Fibroblast of gingiva (primary cell): ENCODE measurements around the gene SFXN5.
"Not testable (repeated sequence)": the region's sequence is repeated elsewhere in the genome, so short reads cannot be mapped to it uniquely, and the experiment has no call there.

ENCODE experiments used
- DNase-seq: peaks from one replicate; pipeline ENCODE4 v3.0.0-alpha.2; 2011; ENCODE audit warnings: low read depth

The SFXN5 gene

DNA sequence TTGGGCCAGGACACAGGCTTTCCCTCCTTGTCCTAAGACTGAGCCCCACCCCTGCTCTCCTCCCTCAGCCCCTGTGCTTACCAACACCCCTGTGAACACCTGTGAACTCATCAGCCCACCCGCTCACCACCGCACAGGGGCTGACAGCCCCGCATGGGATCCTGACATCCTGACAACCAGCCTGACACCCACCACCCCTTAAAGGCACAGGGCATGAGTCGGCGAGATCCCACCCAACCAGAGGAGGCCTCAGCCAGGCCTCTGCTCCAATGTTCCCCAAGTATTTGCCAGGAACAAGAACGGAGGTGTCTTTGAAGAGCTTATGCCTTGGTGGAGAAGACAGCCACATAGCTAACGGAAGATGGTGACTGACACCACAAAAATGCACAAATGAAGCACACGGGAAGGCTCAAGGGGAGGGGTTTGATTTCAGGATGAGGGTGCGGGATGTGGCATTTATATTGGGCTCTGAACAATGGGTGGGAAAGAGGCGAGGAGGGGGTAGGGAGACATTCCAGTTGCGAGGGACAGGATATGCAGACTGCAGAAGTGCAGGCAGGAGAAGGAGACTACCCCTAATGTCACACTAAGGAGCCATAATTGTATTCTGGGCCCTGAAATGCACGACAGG, 30.2 kb upstream of the SFXN5 start:
- no peak for DNase-seq

DNA sequence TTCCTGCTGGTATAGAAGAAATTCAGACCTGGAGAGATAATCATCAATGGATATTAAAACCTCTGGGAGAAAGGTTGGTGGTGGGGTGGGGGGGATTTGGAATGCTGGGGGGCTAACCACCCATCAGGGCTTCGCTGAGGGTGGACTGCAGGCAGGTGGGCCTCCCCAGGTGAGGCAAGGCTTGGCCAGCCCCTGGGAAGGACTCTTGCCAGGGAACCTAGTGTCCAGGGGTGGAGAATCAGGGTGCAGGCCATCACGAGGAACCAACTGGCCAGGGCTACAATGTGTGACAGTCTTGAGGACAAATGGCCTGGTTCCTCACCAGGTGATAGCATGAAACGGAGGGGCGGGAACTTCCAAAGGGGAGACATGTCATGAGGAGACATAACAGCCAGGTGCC, 29.4 kb upstream of the SFXN5 start:
- DNase-seq = no peak

DNA sequence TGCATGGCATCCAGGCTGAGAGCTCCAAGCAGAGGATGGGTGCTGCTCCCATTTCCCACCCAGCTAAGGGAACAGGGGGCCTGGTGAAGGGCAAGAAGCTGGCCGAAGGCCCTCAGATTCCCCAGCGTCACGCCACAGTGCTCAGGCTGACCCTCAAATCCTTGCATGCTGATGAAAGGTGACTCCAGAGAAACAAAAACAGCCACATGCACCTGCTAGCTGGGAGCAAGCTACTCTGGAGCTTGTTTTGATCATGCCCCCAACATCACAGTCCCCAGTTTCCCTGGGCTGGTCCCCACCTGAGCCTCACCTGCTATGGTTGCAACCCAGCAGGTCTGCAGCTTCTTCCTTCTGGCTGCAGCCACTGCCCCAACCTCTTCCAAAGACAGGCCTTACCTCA, 28.0 kb upstream of the SFXN5 start:
- no peak for DNase-seq

DNA sequence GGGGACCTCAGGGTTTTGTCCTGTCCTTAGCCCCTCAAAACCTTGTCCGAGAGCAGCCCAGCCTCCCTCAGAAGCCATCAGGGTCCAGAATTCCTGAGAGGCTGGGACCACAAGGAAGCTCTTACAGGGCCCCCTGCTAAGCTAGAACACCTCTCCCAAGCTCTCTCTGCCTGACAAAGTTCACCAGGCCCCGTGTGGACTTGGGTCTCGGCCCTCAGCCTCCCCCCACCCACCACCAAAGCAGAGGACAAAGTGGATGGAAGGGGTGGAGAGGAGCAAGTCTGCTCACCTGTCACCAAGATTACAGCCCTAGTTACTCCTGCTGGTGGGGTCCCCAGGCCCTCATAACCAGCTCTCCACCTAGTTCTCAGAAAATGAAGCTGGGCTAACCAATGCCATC, 24.4 kb upstream of the SFXN5 start:
- DNase-seq = no peak

DNA sequence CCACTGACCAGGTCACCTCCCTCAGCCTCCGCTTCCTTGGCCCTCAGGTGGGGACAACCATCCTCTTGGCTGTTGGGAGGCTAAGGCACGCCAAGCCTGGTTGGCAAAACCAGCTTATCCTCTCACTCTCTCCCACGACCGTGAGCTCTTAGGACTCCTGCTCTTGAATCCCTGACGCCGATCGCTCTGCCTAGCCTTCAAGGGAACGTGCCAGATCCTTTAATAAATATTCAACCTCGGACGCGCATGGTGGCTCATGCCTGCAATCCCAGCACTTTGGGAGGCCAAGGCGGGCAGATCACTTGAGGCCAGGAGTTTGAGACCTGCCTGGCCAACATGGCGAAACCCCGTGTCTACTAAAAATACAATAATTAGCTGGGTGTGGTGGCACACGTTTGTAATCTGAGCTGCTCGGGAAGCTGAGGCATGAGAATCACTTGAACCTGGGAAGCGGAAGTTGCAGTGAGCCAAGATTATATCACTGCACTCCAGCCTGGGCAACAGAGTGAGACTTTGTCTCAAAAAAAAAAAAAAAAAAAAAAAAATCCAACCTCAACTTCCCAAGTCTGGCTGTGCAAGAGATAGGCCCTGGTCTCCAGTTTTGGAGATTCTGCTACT, 22.2 kb upstream of the SFXN5 start:
- DNase-seq = not testable (repeated sequence)

DNA sequence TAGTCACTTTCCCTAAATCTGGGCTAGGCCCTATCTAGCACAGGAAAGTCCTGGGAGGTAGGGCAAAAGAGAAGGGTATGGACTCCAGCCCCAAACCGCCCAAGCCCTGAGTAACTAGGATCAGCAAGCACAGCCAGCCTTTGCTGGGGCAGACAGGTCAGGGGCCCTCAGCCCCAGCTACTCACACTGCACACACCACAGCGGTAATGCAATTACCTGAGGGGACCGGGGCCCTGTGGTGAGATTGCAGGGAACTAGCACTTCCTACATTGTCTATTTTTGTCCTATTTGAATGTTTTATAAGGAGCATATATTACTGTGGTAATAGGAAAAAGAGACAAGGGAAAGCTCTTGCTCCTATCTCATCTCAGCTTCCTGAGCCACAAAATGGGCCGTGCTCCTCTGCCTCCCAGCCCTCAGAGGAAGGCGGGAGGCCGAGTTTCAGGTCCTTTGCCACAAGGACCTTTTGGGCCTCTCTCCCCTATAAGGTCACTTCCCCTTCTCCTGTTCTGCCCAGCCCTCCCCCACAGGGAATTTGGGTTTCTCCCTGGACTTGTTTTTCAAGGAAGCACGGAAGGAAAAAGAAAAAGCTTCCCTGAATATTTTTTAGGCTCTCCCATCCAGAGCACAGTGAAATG, 20.8 kb upstream of the SFXN5 start:
- no peak for DNase-seq

GRCh38 chr2:73091696-73092095, 20.2 kb upstream of the SFXN5 start:
- DNase-seq = no peak

GRCh38 chr2:73091164-73091563, 19.7 kb upstream of the SFXN5 start:
- DNase-seq = peak; percentile 19

- peak; percentile 92 for DNase-seq
These were observed 17.9 kb upstream of the SFXN5 start for GRCh38 chr2:73089270-73090030.

DNA sequence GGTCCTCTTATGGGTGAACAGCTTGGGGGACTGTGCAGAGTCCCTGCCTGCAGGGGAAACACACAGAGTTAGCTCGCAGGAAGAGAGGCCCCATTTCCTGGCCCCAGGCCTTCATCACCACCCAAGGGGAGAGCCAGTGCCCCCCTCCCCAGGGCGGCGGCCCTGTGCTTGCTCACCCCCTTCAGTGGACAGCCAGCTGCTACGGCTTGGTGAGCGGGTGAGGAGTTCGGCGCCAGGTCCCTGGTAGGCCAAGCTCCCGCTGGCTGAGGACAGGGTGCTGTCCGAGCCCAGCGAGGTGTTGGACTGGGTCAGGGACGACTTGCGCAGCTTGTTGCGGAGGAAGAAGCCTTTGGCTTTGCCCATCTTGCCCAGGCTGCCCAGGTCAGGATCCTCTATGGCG, 17.2 kb upstream of the SFXN5 start:
- DNase-seq = no peak

- no peak for DNase-seq
These were observed 16.7 kb upstream of the SFXN5 start for GRCh38 chr2:73088211-73088610.

DNA sequence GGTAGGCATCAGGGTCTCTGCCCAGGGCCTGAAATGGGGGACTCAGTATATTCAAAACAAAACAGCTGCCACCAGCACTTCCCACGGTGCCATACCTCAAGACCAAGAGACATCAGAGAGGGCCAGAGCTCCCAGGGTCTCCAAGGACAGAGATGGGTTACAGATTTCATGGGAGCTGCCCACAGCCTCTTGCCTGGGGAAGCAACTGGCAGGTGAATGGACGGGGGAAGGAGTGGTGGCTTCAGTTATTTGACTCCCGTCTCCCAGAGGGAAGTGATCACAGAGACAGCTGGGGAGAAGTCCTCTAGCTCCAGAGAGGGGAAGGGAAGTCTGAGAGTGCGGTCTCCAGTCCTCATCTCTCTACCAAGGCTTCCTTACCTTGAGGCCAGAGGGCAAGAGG, 15.8 kb upstream of the SFXN5 start:
- DNase-seq = no peak

GRCh38 chr2:73085691-73086090, 14.2 kb upstream of the SFXN5 start:
- peak; percentile 55 for DNase-seq

DNA sequence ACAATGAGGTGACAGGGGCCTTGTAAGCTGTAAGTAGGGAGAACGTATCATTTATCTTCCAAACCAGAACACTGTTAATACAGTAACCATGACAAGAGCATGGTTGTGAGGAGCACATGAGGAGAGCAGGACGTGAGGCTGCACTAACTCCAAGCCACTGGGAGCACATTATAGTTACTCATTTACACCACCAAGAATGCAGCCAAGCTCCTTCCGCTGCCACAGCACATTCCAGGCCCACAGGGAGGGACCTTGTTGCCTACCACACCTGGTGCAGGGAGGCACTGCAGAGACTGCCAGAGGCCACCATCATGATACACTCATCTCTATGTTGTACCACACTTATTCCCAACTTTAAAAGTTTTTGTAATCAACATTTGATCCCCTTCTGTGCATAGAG, 13.5 kb upstream of the SFXN5 start:
- DNase-seq = no peak

DNA sequence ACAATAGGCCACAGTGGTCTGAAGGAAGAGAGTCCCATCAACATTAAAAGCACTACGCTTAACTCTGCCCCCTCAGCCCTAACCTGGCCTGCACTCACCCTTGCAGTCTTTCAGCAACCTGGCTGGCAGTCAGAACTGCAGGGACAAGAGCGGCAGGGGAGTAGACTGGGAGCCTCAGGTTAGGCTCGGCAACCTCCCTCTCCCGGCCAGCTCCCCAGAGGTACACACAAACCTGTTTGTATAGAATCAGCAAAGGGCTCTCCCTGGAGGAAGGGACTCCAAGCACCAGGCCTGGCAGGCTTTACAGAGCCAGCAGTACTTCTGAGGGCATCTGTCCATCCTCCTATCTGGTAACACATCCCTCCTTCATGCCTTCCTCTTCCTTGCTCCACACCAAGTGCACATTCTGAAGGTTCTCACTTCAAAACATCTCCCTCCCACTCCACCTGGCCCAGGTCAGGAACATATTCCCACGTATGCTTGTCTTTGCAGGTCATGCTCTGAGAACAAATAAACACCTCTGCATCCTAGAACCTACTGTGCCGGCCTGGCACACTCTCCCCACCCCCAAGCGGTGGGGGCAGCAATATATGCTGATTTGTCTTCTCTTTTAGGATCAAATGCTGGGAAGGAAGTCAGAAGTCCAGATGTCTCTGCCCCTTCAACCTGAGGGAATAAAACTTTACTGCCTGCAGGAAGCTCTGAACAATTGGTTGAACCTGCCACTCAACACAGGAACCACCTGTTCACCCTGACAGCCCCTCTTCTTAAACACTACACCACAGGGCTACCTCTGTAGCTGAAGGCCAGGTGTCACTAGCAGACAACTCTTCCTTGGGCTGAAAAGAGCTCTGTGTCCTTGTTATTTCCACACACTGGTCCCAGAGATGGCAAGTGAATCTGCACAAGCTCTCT, 12.6 kb upstream of the SFXN5 start:
- DNase-seq = no peak

DNA sequence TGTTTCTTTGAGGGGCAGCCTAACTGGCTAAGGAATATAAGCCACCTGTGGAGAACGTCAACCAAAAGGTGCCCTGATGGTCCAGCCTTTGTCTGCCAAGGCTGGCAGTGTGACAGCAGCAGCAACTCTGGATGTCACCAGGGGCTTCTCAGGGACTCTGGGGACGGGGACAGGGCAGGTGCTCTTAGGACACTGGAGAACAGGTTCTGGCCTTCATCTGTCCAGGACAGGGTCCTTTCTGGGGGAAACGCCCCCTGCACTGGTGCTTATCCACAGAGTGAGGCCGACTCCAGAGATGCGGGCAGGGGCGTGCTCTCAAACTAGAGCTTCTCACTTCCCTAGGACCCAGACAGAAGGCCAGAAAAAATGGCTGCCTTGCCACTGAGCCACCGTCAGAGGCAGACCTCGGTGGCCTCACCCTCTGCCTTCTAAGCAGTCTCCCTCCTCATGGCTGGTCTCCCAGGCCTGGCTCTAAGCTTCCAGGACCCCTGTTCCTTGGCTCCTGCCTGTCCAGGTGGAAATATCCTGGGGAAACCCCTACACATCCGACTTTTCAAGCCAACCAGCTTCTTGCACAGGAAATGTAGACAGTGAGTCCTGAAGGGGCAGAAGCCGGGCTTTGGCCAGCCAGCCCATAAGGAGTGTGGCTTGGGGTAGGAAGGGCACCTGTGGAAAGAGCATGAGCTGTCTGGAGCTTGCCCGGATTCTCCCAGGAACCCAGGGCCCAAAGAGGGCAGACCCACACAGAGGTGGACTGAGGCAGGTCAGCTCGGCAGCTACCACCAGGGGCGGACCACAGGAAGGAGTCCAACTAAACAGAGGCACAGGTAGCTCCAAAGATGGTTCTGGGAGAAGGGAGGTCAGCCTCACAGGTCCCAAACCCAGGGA, 11.3 kb upstream of the SFXN5 start:
- no peak for DNase-seq

GRCh38 chr2:73081181-73081671, 9.7 kb upstream of the SFXN5 start:
- no peak for DNase-seq

DNA sequence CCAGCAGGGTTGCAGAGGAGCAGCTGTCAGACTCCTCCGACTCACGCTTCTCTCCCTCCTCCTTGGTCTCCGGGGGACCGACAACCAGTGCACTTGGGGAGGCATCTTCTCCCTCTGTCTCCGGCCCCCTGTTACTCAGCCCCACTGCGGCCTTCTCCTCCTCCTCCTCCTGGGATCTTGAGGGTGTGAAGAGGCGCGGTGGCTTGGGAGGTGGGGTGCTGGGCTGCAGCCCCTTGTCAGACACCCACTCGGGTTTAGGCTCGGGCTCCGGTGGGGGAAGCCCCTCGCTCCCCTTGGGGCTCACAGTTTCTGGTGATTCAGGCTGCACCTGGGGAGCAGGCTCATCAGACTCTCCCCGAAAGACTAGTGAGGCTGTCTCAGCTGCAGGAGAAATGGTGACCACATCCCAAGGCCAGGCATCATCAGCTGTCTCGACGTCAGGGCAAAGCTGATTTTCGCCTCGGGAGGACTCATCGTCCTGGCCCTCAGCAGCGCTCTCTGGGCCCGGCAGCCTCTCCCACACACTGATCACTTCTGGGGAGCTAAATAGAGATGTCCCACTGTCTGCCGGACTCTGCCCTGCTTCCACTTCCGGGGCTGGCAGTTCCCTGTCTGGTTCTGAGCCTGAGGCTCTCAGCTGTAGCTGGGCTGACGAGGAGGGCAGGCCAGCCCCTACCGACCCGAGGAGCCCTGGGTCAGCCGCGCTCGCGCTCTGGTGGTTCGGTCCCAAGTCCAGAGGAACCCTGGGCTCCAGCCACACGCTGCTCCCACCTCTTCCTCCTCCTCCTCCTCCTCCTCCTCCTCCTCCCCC, 9.0 kb upstream of the SFXN5 start:
- DNase-seq = no peak

- no peak for DNase-seq
These were observed 8.1 kb upstream of the SFXN5 start for GRCh38 chr2:73079636-73080035.
